GM19023 (cell line): ENCODE data around the gene SMARCB1.

Experiments
- ATAC-seq: cut with Tn5 transposase; IDR thresholded peaks from one replicate; pipeline ENCODE4 v1.9.1; 2021; ENCODE audit warnings: mild to moderate bottlenecking, moderate library complexity; ENCODE audit not compliant: unreplicated experiment

The SMARCB1 gene

DNA sequence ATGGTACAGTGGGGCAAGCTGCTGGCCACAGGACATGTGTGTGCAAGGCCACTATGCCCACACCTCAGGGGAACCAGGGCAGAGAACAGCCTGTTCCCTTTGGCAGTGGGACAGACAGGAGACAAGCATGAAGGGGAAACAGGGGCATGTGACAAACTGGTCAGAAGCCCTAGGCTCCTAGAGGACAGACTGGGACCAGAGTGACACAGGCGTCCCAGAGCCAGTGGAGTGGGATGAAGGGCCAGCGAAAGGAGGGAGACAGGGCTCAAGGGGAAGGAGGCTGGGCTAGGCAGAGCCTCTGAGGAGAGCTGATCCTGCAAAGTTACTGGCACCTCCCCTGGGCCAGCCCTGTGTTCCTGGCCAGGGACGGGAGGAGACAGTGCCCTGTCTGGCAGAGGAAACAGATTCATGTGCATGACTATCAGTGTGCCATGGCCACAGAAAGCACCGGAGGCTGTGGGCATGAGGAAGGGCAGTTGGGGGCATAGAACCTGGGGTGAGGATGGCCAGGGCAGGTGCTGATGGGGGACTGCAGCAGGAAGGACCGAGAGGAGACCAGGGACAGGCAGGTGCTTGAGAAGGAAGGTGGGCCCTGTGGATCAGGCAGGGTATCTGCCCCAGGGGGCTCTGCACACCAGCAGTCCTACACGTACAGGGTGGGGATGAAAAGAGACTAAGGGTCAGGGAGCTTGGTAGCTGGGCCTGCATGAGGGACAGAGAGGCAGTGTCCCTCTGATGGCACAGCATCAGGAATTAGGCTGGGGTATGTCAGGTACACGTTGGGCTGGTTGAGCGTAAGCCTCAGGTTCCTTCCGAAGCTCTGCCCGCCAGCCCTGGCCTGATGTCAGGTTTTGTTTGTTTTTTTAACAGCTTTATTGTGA, 42.3 kb downstream of the SMARCB1 start:
- ATAC-seq = no peak

- no peak for ATAC-seq
These were observed 43.1 kb downstream of the SMARCB1 start for GRCh38 chr22:23829845-23830372.

DNA sequence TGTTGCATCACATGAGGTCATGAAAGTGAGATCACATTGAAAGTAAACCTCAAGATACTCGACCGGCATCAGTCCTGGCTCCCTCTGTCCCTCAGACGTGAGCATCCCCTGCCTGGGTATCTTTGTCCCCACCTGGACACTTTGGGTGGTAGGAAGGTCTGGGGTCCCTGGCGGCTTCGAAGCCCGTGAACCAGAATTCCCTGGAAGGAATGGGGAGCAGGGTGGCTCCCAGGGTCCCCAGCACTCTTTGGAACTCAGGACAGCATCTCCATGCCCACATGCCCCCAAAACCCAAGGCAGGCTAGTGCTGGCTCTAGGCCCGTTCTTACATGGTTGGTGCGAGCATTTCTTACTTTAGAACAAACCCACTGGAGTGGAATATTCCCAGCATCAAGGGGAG, 44.5 kb downstream of the SMARCB1 start:
- no peak for ATAC-seq

DNA sequence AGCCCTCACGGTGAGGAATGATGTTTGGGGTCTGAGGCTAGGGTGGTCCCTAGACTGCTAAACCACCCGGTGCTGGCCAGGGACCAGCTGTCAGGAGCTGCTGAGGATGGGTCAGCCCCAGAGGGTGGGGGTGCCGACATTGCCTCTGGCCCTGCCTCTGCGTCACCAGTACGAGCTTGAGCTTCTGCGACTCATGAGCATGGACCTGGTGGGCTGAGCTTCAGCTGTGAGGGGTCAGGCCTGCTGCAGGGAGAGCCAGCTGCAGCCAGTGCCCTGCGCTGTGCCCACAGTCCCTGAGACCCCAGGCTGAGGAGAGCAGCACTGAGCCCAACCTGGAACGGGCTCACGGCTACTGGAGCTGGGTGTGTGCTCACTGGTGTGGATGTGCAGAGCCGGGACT, 45.0 kb downstream of the SMARCB1 start:
- ATAC-seq = no peak

DNA sequence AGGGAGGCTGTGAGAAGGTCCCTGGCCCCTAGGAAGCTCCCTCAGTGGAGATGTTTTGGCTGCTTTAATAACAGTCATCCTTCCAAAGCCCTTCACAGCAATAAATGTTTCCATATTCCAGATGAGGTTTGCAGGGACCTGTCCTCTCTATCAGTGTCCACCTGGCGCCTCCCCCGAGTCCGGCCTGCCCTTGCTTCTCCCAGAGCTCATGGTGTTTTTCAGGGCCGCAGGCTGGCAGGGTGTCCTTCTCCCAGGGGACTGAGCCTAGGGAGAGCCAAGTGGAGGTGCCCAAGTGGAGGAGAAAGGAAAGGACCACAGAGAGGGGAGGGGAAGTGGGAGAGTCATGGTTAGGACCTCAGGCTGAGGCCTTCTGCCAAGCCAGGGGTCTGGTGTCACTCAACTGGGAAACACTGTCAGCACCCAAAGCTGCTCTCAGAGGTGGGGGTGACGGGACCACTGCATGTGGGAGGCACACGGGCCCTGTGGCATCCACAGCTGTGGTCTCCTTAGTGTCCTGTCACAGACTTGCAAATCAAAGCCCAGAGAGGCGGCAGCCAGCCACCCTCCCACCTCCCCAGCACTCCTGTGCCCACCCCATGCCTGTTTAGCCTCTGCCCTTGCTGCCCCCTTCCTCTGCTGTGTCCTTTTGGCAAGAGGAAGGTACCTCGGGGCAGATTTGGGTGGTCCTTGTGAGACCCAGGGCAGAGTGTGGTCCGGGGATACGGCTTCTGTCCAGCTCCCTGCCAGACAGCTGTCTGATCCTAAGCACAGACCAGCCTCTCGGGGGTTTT, 45.7 kb downstream of the SMARCB1 start:
- ATAC-seq = no peak

- no peak for ATAC-seq
These were observed 46.4 kb downstream of the SMARCB1 start for GRCh38 chr22:23833017-23833751.

DNA sequence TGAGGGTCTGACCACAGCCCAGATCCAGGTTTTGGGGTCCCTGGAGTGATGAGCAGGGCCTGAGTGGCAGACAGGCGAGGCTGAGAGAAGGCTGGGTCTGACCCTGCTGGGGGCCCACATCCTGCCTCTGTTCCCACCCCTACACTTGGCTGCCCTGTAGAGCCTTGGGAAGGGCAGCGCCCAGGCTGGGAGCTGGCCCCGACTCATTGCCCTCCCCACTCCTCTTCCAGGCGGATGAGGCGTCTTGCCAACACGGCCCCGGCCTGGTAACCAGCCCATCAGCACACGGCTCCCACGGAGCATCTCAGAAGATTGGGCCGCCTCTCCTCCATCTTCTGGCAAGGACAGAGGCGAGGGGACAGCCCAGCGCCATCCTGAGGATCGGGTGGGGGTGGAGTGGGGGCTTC, 47.1 kb downstream of the SMARCB1 start:
- ATAC-seq = no peak

GRCh38 chr22:23834406-23834792, 47.6 kb downstream of the SMARCB1 start:
- no peak for ATAC-seq

DNA sequence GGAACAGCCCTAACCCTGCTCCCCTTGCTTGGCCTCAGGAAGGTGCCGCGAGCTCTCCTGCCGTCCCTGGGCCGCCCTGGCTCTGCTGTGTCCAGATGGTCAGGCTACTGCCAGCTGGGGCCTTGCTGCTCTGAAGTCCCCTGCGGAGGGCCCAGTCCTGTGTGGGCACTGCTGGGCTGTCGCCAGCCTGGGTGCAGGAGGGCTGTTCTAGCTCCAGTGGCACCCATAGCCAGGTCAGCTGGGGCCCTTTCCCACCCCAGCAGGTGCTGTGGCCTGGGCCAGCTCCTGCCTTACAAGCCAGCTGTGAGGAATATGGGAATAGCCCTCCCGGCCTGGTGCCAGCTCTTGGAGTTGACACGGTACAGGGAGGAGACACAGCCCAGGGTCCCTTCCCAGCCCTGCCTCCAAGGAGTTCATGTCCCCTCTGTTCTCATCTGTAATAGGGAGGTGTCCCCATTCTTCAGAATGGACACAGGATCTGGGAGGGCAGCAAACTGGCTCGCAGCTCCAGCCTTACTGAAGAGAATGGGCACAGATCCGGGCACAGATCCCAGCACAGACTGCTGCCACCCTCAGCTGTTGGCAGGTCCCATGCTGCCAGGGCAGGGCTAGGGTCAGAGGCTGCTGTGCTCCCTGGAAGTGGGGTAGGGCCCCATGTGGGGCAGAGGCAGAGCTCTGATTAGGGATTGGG, 48.2 kb downstream of the SMARCB1 start:
- ATAC-seq = no peak

DNA sequence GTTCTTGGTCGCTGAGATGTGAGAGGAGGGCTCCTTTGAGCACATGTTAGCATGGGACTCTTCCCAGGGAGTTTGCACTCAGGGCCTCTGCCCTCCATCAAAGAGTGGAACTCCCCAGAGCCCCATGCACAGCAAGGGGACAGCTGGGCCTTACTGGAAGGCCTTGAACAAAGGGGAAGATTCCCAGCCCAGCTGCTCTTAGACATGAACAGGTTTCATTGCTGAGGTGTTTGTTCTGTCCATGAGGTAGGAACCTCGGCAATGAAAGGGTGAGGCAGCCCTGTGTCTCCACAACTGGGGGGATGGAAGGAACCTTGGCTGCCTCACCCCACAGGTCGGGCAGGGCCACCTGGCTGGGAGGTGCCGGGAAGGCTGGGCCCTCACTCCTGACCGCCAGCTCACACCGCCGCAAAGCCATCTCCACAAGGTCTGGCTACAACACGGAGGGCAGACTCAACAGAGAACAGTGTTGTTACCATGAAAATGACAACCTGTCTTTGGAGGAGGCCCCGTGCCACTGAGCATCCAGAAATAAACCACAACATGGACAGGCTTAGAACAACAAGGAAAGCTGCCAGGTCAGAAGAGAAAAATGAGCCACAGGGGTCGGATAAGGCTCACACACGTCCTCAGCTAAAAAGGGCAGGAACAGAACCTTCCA, 48.8 kb downstream of the SMARCB1 start:
- no peak for ATAC-seq

GRCh38 chr22:23836281-23836680, 49.5 kb downstream of the SMARCB1 start:
- ATAC-seq = no peak

- no peak for ATAC-seq
These were observed 50.1 kb downstream of the SMARCB1 start for GRCh38 chr22:23836692-23837495.

- ATAC-seq = no peak
These were observed 50.7 kb downstream of the SMARCB1 start for GRCh38 chr22:23837496-23837859.

DNA sequence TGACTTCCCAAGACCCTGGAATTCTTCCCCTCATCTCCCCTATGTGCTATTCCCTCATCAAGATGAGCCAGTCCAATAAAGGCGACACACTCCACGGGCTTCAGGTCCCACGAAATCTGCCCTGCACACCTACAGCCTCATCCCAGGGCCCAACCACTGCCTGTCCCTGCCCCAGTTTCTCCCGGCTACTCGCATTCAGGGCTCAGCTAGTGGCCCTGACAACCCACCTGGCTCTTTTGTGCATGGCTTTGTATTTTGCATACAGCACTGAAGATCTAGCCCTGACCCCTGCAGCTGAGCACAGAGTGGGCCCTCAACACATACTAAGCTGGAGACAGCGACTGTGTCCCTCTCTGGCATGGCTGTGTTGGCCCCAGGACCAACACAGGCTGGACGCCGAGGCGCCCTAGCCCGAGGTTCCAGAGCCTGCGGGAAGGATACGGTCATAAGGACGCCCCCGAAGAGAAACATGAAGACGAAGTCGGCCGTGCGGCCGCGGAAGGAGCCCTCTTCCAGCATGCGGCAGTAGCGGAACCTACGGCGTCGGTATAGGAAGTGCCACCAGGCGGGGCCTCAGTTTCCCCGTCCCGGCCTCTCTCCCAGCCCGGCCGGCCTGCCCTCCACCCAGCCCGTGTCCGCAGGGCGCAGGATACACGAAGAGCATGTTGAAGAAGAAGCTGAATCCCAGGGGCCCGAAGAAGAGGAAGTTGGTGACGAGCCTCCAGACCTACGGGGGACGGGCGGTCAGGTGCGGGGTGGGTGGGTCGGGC, 51.3 kb downstream of the SMARCB1 start:
- no peak for ATAC-seq

GRCh38 chr22:23838681-23839468, 52.1 kb downstream of the SMARCB1 start, which contains the start of gene DERL3:
DERL3 (minus strand) TSS chr22:23839006; CDS start chr22:23838987, 19 bp downstream.
- peak; percentile 84 for ATAC-seq

- ATAC-seq = no peak
These were observed 53.3 kb downstream of the SMARCB1 start for GRCh38 chr22:23840026-23840425.

DNA sequence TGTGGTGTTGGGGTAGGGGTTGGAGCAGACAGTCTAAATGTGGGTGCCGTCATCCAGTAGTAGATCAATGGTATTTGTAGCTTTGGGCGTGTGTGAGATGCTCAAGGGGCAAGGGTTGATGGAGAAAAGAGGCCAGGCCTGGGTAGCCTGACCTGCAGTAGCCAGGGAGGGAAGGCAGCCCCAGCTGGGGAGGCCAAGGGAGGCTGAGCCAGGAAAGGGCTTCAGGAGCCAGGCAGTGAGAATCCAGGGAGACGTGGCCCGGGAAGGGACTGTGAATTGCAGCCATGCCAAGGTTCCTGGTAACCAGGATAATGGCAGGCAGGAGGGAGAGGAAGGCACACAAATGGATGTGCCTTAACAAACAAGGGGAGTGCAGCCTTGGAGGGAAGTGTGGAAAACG, 54.5 kb downstream of the SMARCB1 start:
- ATAC-seq = no peak
